HCT116 (cell line): ENCODE data around the gene RHOT1. TPM values are rescaled to one million over a fixed set of nuclear protein-coding genes. Genes with fewer than 3 reads are reported as not detected.

Experiments used
- ATAC-seq: fragments of 200-7000 bp; cut with Tn5 transposase; 2 replicates; pipeline ENCODE4 v1.9.1; 2020; ENCODE audit warnings: mild to moderate bottlenecking, moderate library complexity
- BruUV-seq: library from RNA; stranded (reverse); fragments of 400-500 nt; replicated peaks from 2 replicates; lab custom pipeline; 2021; lab: Mats Ljungman, UMichigan
- CTCF ChIA-PET: fragments of 300-600 bp; sonication (Branson Sonifier 250); formaldehyde crosslinking; loops from one replicate; lab custom pipeline; 2021; ENCODE audit warnings: antibody characterized with exemption; lab: Charles Lee
- POLR2A ChIA-PET: fragments of 300-600, 350-600 bp; sonication (Branson Sonifier 250); formaldehyde crosslinking; loops from one replicate; lab custom pipeline; 2021; ENCODE audit warnings: antibody characterized with exemption; lab: Charles Lee
- RAD21 ChIA-PET, 2 experiments: fragments of 300-600 bp; sonication (Branson Sonifier 250); formaldehyde crosslinking; loops; one replicate each; lab custom pipeline; 2023; ENCODE audit warnings: low total read pairs in 2 of 2; ENCODE audit not compliant: uncharacterized antibody in 2 of 2, unreplicated experiment in 2 of 2, low non-redundant PET in 1 of 2; lab: Charles Lee
- DNase-seq: peaks from one replicate; pipeline ENCODE4 v3.0.0-alpha.2; 2010; ENCODE audit warnings: low read depth, low spot score
- H2AFZ ChIP-seq: fragments of 200-600 bp; shearing (Covaris generic), sonication (generic); 2 replicates; pipeline ENCODE4 v1.6.1; 2017; ENCODE audit warnings: low read depth, mixed run types, mixed read lengths, antibody characterized with exemption, low read length; ENCODE audit not compliant: poor library complexity, severe bottlenecking
- H3K27ac ChIP-seq: 2 replicates; pipeline ENCODE4 v1.5.1; 2012; ENCODE audit warnings: low read depth, low read length
- H3K27me3 ChIP-seq: fragments of 200-600 bp; sonication (generic); 2 replicates; pipeline ENCODE4 v1.6.1; 2016; ENCODE audit warnings: mixed run types, low read length, mixed read lengths; ENCODE audit not compliant: insufficient read depth
- H3K36me3 ChIP-seq, 2 experiments: fragments of 200-500 bp in 1 of 2; fragments of 200-600 bp in 1 of 2; sonication (Bioruptor generic) in 1 of 2; sonication (generic) in 1 of 2; 2 replicates each; pipeline versions ENCODE4 v1.5.1 to v1.6.1; 2014 to 2016; ENCODE audit warnings: low read length in 2 of 2, inconsistent platforms in 1 of 2, mixed read lengths in 1 of 2, mixed run types in 1 of 2; ENCODE audit not compliant: insufficient read depth in 2 of 2, control insufficient read depth in 1 of 2
- H3K4me1 ChIP-seq, 2 experiments: fragments of 200-600 bp in 1 of 2; sonication (generic) in 1 of 2; 2 replicates each; pipeline versions ENCODE4 v1.5.1 to v1.6.1; 2012 to 2017; ENCODE audit warnings: low read length in 2 of 2, inconsistent platforms in 1 of 2, mild to moderate bottlenecking in 1 of 2, mixed read lengths in 1 of 2, mixed run types in 1 of 2, moderate library complexity in 1 of 2; ENCODE audit not compliant: insufficient read depth in 2 of 2, control insufficient read depth in 1 of 2
- H3K4me2 ChIP-seq: fragments of 200-600 bp; sonication (generic); 2 replicates; pipeline ENCODE4 v1.6.1; 2017; ENCODE audit warnings: mixed run types, low read length, mixed read lengths
- H3K4me3 ChIP-seq, 2 experiments: fragments of 200-600 bp in 1 of 2; sonication (generic) in 1 of 2; replicated peaks in 1 of 2; 2 replicates each; pipeline ENCODE4 v1.5.1; 2011 to 2016; ENCODE audit warnings: low read length in 2 of 2, control low read depth in 1 of 2, low read depth in 1 of 2, mild to moderate bottlenecking in 1 of 2, mixed read lengths in 1 of 2, mixed run types in 1 of 2
- H3K79me2 ChIP-seq: fragments of 200-600 bp; sonication (generic); 2 replicates; pipeline ENCODE4 v1.6.1; 2017; ENCODE audit warnings: mild to moderate bottlenecking, mixed run types, low read length, moderate library complexity, mixed read lengths; ENCODE audit not compliant: insufficient read depth
- H3K9ac ChIP-seq: fragments of 200-600 bp; sonication (generic); 2 replicates; pipeline ENCODE4 v1.6.1; 2016; ENCODE audit warnings: low read length, mixed read lengths
- H3K9me2 ChIP-seq: fragments of 200-600 bp; sonication (generic), shearing (Covaris generic); 2 replicates; pipeline ENCODE4 v1.6.1; 2017; ENCODE audit warnings: mixed run types, mild to moderate bottlenecking, moderate library complexity; ENCODE audit not compliant: insufficient read depth
- H3K9me3 ChIP-seq, 2 experiments: fragments of 200-500 bp in 1 of 2; fragments of 200-600 bp in 1 of 2; sonication (Bioruptor generic) in 1 of 2; sonication (generic) in 1 of 2; 2 replicates each; pipeline ENCODE4 v1.6.1; 2014 to 2017; ENCODE audit warnings: low read length in 2 of 2, mixed read lengths in 2 of 2, inconsistent platforms in 1 of 2, low read depth in 1 of 2, mild to moderate bottlenecking in 1 of 2, mixed run types in 1 of 2, moderate library complexity in 1 of 2; ENCODE audit not compliant: control insufficient read depth in 1 of 2, insufficient read depth in 1 of 2
- H4K20me1 ChIP-seq: fragments of 200-600 bp; sonication (generic), shearing (Covaris generic); 2 replicates; pipeline ENCODE4 v1.6.1; 2017; ENCODE audit warnings: mixed run types, mild to moderate bottlenecking, moderate library complexity; ENCODE audit not compliant: insufficient read depth
- CEBPB ChIP-seq: IDR thresholded peaks from 2 replicates; pipeline ENCODE4 v1.6.1; 2012; ENCODE audit warnings: low read depth
- EGR1 ChIP-seq: IDR thresholded peaks from 2 replicates; pipeline ENCODE4 v1.6.1; 2012; ENCODE audit warnings: low read depth
- ELF1 ChIP-seq: IDR thresholded peaks from 2 replicates; pipeline ENCODE4 v1.6.1; 2012; ENCODE audit warnings: low read depth, borderline replicate concordance
- FOSL1 ChIP-seq: IDR thresholded peaks from 2 replicates; pipeline ENCODE4 v1.6.1; 2012; ENCODE audit warnings: low read depth
- JUND ChIP-seq: IDR thresholded peaks from 2 replicates; pipeline ENCODE4 v1.6.1; 2012
- POLR2AphosphoS5 ChIP-seq: IDR thresholded peaks from 2 replicates; pipeline ENCODE4 v1.6.1; 2011; ENCODE audit warnings: mild to moderate bottlenecking, low read depth, low read length, moderate library complexity
- REST ChIP-seq: IDR thresholded peaks from 2 replicates; pipeline ENCODE4 v1.6.1; 2012; ENCODE audit warnings: low read depth
- SP1 ChIP-seq: IDR thresholded peaks from 2 replicates; pipeline ENCODE4 v1.6.1; 2012; ENCODE audit warnings: low read depth
- TCF7L2 ChIP-seq: IDR thresholded peaks from 2 replicates; pipeline ENCODE4 v1.7.0; 2011; ENCODE audit warnings: borderline replicate concordance, inconsistent platforms; ENCODE audit not compliant: insufficient read depth, insufficient read length; ENCODE audit errors: extremely low read depth
- ZFX ChIP-seq: fragments of 450-650 bp; IDR thresholded peaks from 2 replicates; pipeline ENCODE4 v1.6.1; 2017
- ZNF274 ChIP-seq: fragments of 200-500 bp; sonication (Bioruptor generic); IDR thresholded peaks from 2 replicates; pipeline ENCODE4 v1.6.1; 2014; ENCODE audit warnings: mild to moderate bottlenecking, low read depth, low read length, inconsistent platforms
- intact Hi-C: fragments of 100-400 bp; cut with micrococcal nuclease; formaldehyde crosslinking; loops from 2 replicates; pipeline ENCODE4 v1.10.0; 2022
- total RNA-seq: library from RNA; stranded (reverse); gene quantifications from one replicate; pipeline ENCODE4 v1.2.1, GENCODE V29; 2021; ENCODE audit not compliant: unreplicated experiment
- TF ChIP-seq, protein P1 (sequence below): IDR thresholded peaks from 2 replicates; pipeline ENCODE4 v1.6.1; 2012
- TF ChIP-seq, protein P2 (sequence below): IDR thresholded peaks from 2 replicates; pipeline ENCODE4 v1.6.1; 2011; ENCODE audit warnings: mild to moderate bottlenecking, low read length, moderate library complexity; ENCODE audit not compliant: insufficient replicate concordance; ENCODE audit errors: extremely low read depth

Gene RHOT1
- total RNA-seq, 1 experiment from 2014 or later, result 33.3 TPM

DNA sequence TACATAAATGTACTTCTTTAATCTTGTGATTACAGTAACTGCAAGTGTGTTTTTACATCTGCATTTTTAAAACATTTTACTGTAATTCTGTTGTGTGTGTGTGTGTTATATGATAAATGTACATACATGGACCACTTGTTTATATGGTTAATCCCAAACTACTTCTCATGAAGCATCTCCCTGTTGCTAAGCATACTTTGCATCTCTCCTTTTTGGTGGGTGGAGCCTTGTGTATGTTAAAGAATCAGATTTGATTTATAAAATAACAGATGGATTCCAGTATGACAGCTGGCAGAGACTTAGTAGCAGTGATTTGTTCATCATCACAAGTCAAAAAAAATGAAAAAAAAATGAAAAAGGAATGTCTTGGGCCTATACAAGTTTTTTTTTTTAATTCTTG, 67.3 kb downstream of the RHOT1 start:
- H3K4me2 ChIP-seq, result no peak overlapping the region
- no peak for DNase-seq
- ChIA-PET CTCF (no interaction called here), RAD21 (no interaction called here), POLR2A (no interaction called here)
- H2AFZ ChIP-seq, result no peak overlapping the region
- no TSS peak for BruUV-seq
- H3K27me3 ChIP-seq, result no peaks in the 10 kb centered on the region
- peaks cover 0 to 6% of the 10 kb centered on the region in 2 experiments; a peak in 2 of 4 replicates for H3K4me1 ChIP-seq
- H3K4me3 ChIP-seq, result no peak overlapping the region
- intact Hi-C loops, result loop anchor here (5.0 kb wide), 1 partner anchor 108 kb away; no protein-coding TSS in a partner anchor
- no peaks in the 10 kb centered on the region for H3K79me2 ChIP-seq
- no peak overlapping the region for H3K9ac ChIP-seq
- no peak overlapping the region for H3K27ac ChIP-seq
- peaks cover 12 to 13% of the 10 kb centered on the region in 2 experiments; a peak in 2 of 4 replicates for H3K36me3 ChIP-seq
- H4K20me1 ChIP-seq, result no peaks in the 10 kb centered on the region
- no peaks in the 10 kb centered on the region for H3K9me2 ChIP-seq
- TF ChIP-seq ELF1 (no peak), SP1 (no peak), ZNF274 (no peak), ZFX (no peak)
- H3K9me3 ChIP-seq, result no peaks in the 10 kb centered on the region
- no peak for ATAC-seq

DNA sequence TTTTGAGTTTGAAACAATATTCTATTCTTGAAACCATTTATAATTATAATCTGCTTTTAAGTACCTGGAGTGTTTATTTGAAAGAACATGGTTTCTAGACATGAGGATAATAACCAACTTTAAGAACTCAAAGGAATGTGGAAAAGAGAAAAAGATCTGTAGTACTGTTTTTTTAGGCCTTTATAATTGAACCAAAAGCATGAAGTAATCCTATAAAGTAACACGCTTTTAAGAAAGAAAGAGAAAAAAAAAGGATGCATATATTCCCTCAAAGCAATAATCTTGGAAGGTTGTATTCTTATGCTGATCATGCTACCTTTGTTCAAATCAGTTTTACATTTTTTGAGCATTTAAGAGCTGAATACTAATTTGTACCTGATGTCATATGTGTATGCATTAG, 69.4 kb downstream of the RHOT1 start:
- Histone ChIP-seq H4K20me1 (no peaks in the 10 kb centered on the region), H2AFZ (no peak overlapping the region), H3K36me3 (peaks cover 12 to 13% of the 10 kb centered on the region in 2 experiments; a peak in 2 of 4 replicates), H3K9me2 (no peaks in the 10 kb centered on the region), H3K4me1 (no peaks in the 10 kb centered on the region), H3K9me3 (no peaks in the 10 kb centered on the region), H3K27me3 (no peaks in the 10 kb centered on the region), H3K4me3 (no peak overlapping the region), H3K79me2 (no peaks in the 10 kb centered on the region), H3K4me2 (no peak overlapping the region), H3K27ac (no peak overlapping the region), H3K9ac (no peak overlapping the region)
- ChIA-PET POLR2A (no interaction called here), RAD21 (no interaction called here), CTCF (interaction anchor here (1.1 kb wide), 1 partner anchor 9 kb away, joined by 4 read pairs; no protein-coding TSS in a partner anchor)
- TF ChIP-seq, protein P1, sequence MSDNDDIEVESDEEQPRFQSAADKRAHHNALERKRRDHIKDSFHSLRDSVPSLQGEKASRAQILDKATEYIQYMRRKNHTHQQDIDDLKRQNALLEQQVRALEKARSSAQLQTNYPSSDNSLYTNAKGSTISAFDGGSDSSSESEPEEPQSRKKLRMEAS, result no peak
- TF ChIP-seq POLR2AphosphoS5, result no peak
- TF ChIP-seq CEBPB, result no peak
- no peak for TF ChIP-seq JUND
- TF ChIP-seq FOSL1, result no peak
- no peak for TF ChIP-seq ZFX
- TF ChIP-seq, protein P2, sequence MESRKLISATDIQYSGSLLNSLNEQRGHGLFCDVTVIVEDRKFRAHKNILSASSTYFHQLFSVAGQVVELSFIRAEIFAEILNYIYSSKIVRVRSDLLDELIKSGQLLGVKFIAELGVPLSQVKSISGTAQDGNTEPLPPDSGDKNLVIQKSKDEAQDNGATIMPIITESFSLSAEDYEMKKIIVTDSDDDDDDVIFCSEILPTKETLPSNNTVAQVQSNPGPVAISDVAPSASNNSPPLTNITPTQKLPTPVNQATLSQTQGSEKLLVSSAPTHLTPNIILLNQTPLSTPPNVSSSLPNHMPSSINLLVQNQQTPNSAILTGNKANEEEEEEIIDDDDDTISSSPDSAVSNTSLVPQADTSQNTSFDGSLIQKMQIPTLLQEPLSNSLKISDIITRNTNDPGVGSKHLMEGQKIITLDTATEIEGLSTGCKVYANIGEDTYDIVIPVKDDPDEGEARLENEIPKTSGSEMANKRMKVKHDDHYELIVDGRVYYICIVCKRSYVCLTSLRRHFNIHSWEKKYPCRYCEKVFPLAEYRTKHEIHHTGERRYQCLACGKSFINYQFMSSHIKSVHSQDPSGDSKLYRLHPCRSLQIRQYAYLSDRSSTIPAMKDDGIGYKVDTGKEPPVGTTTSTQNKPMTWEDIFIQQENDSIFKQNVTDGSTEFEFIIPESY, result no peak
- TF ChIP-seq EGR1, result no peak
- TF ChIP-seq REST, result no peak
- no peak for TF ChIP-seq TCF7L2
- DNase-seq (no peak), ATAC-seq (no peak)
- intact Hi-C loops, result no loop called here
- BruUV-seq, result no TSS peak
